HEK293 (cell line): ENCODE results near the gene M6PR.

ENCODE experiments used
- CTCF ChIA-PET: fragments of 350-600 bp; formaldehyde crosslinking; extraction: SDS; loops from one replicate; lab custom pipeline; 2021; ENCODE audit warnings: antibody characterized with exemption; lab: Yijun Ruan, JAX
- POLR2A ChIA-PET: fragments of 300-600 bp; formaldehyde crosslinking; extraction: SDS; loops from one replicate; lab custom pipeline; 2020; ENCODE audit warnings: antibody characterized with exemption, inconsistent platforms; lab: Yijun Ruan, JAX
- H3K27ac ChIP-seq: fragments of 200-500 bp; sonication (Bioruptor generic); 2 replicates; pipeline ENCODE4 v1.5.1; 2014; ENCODE audit warnings: low read depth, low read length, control low read depth, inconsistent platforms; ENCODE audit errors: extremely low read depth
- H3K36me3 ChIP-seq, 2 experiments: fragments of 200-500 bp in 1 of 2; sonication (Bioruptor generic) in 1 of 2; 1 replicate in 1 of 2; 2 replicates in 1 of 2; pipeline ENCODE4 v1.5.1; 2014 to 2017; ENCODE audit warnings: inconsistent platforms in 2 of 2, low read length in 2 of 2; ENCODE audit not compliant: control insufficient read depth in 2 of 2, insufficient read depth in 1 of 2
- H3K4me1 ChIP-seq: fragments of 200-500 bp; sonication (Bioruptor generic); 2 replicates; pipeline ENCODE4 v1.5.1; 2014; ENCODE audit warnings: mild to moderate bottlenecking, low read length, inconsistent platforms; ENCODE audit not compliant: control insufficient read depth, insufficient read depth
- H3K4me3 ChIP-seq: 2 replicates; pipeline ENCODE4 v1.5.1; 2011; ENCODE audit warnings: low read depth, mild to moderate bottlenecking, control low read depth, low read length, moderate library complexity
- H3K9me3 ChIP-seq: fragments of 200-500 bp; sonication (Bioruptor generic); 2 replicates; pipeline ENCODE4 v1.5.1; 2014; ENCODE audit warnings: low read depth, low read length, inconsistent platforms; ENCODE audit not compliant: control insufficient read depth, insufficient read depth
- AEBP2 ChIP-seq: fragments of 450-650 bp; formaldehyde crosslinking; IDR thresholded peaks from 2 replicates; pipeline ENCODE4 v1.5.1; 2016; ENCODE audit warnings: missing biosample characterization, missing genetic modification characterization, borderline replicate concordance
- KLF17 ChIP-seq: fragments of 450-650 bp; formaldehyde crosslinking; IDR thresholded peaks from 2 replicates; pipeline ENCODE4 v1.5.1; 2016; ENCODE audit warnings: missing biosample characterization, missing genetic modification characterization
- MEIS1 ChIP-seq: sonication (generic); formaldehyde crosslinking; IDR thresholded peaks from 2 replicates; pipeline ENCODE4 v1.8.1; 2022; ENCODE audit warnings: missing genetic modification reagents, mild to moderate bottlenecking, borderline replicate concordance
- SETDB1 ChIP-seq: IDR thresholded peaks from one replicate; pipeline ENCODE4 v1.6.1; 2017; ENCODE audit warnings: mild to moderate bottlenecking, low read length, moderate library complexity, mixed read lengths; ENCODE audit not compliant: insufficient read length
- TRIM28 ChIP-seq: IDR thresholded peaks from 2 replicates; pipeline ENCODE4 v1.6.1; 2011; ENCODE audit warnings: low read length, control low read depth, borderline replicate concordance
- ZBTB21 ChIP-seq: fragments of 450-650 bp; formaldehyde crosslinking; IDR thresholded peaks from 2 replicates; pipeline ENCODE4 v1.5.1; 2017; ENCODE audit warnings: missing biosample characterization, missing genetic modification characterization
- ZBTB7A ChIP-seq: fragments of 450-650 bp; formaldehyde crosslinking; IDR thresholded peaks from 2 replicates; pipeline ENCODE4 v1.5.1; 2016; ENCODE audit warnings: low read depth, missing biosample characterization, missing genetic modification characterization
- ZFP3 ChIP-seq: fragments of 450-650 bp; formaldehyde crosslinking; IDR thresholded peaks from 2 replicates; pipeline ENCODE4 v1.5.1; 2016; ENCODE audit warnings: low read depth, missing biosample characterization, missing genetic modification characterization
- ZNF10 ChIP-seq: fragments of 450-650 bp; formaldehyde crosslinking; IDR thresholded peaks from 2 replicates; pipeline ENCODE4 v1.5.1; 2017; ENCODE audit warnings: missing biosample characterization, missing genetic modification characterization
- ZNF114 ChIP-seq: fragments of 450-650 bp; formaldehyde crosslinking; IDR thresholded peaks from 2 replicates; pipeline ENCODE4 v1.5.0; 2017; ENCODE audit warnings: missing biosample characterization, missing genetic modification characterization
- ZNF155 ChIP-seq: fragments of 450-650 bp; formaldehyde crosslinking; IDR thresholded peaks from 2 replicates; pipeline ENCODE4 v1.5.1; 2016; ENCODE audit warnings: missing biosample characterization, missing genetic modification characterization
- ZNF248 ChIP-seq: fragments of 450-650 bp; formaldehyde crosslinking; IDR thresholded peaks from 2 replicates; pipeline ENCODE4 v1.5.1; 2017; ENCODE audit warnings: missing biosample characterization, missing genetic modification characterization
- ZNF274 ChIP-seq, 2 experiments: fragments of 200-500 bp in 1 of 2; fragments of 450-650 bp in 1 of 2; sonication (Bioruptor generic) in 1 of 2; formaldehyde crosslinking in 1 of 2; IDR thresholded peaks; 2 replicates each; pipeline versions ENCODE4 v1.5.1 to v1.6.1; 2014 to 2016; ENCODE audit warnings: borderline replicate concordance in 1 of 2, inconsistent platforms in 1 of 2, low read length in 1 of 2, missing biosample characterization in 1 of 2, missing genetic modification characterization in 1 of 2
- ZNF501 ChIP-seq: fragments of 450-650 bp; formaldehyde crosslinking; IDR thresholded peaks from 2 replicates; pipeline ENCODE4 v1.5.1; 2016; ENCODE audit warnings: missing biosample characterization, missing genetic modification characterization
- ZNF544 ChIP-seq: fragments of 450-650 bp; formaldehyde crosslinking; IDR thresholded peaks from 2 replicates; pipeline ENCODE4 v1.5.0; 2017; ENCODE audit warnings: missing biosample characterization, missing genetic modification characterization
- ZNF558 ChIP-seq: fragments of 450-650 bp; formaldehyde crosslinking; IDR thresholded peaks from 2 replicates; pipeline ENCODE4 v1.5.1; 2016; ENCODE audit warnings: missing biosample characterization, missing genetic modification characterization
- ZNF677 ChIP-seq: fragments of 450-650 bp; IDR thresholded peaks from 2 replicates; pipeline ENCODE4 v1.5.0; 2018; ENCODE audit warnings: missing biosample characterization, mild to moderate bottlenecking, missing genetic modification characterization, moderate library complexity
- ZSCAN23 ChIP-seq: fragments of 450-650 bp; formaldehyde crosslinking; IDR thresholded peaks from 2 replicates; pipeline ENCODE4 v1.5.1; 2016; ENCODE audit warnings: missing biosample characterization, missing genetic modification characterization
- TF ChIP-seq, protein P1 (sequence below): fragments of 450-650 bp; formaldehyde crosslinking; IDR thresholded peaks from 2 replicates; pipeline ENCODE4 v1.5.1; 2017; ENCODE audit warnings: missing biosample characterization, mild to moderate bottlenecking, missing genetic modification characterization, moderate library complexity
- TF ChIP-seq, protein P2 (sequence below): fragments of 450-650 bp; formaldehyde crosslinking; IDR thresholded peaks from 2 replicates; pipeline ENCODE4 v1.5.1; 2016; ENCODE audit warnings: missing biosample characterization, missing genetic modification characterization

Gene M6PR

GRCh38 chr12:8906266-8907180 is 42.9 kb downstream of the M6PR start:
- Histone ChIP-seq H3K4me3 (no peak overlapping the region), H3K36me3 (no peaks in the 10 kb centered on the region), H3K27ac (no peak overlapping the region), H3K9me3 (no peaks in the 10 kb centered on the region), H3K4me1 (no peaks in the 10 kb centered on the region)
- TF ChIP-seq ZNF248 (tag by site-specific recombination) (no peak), ZNF10 (no peak)
- ChIA-PET CTCF (interaction anchor here (1.4 kb wide), 1 partner anchor 15 kb away, joined by 4 read pairs; no protein-coding TSS in a partner anchor), POLR2A (no interaction called here)

DNA sequence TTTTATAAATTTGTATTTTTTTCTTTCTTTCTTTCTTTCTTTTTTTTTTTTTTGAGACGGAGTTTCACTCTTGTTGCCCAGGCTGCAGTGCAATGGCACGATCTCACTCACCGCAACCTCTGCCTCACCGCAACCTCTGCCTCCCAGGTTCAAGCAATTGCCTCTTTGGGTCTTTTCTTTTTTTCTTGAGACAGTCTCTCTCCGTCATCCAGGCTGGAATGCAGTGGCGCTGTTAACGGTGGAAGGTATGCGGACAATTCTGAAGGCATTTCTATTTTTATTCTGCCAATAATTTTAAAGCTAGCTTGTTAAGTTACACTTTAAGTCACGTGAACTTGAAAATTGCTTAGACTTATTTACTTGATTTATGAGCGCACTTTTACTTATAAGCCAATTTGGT is 43.9 kb downstream of the M6PR start:
- ChIA-PET CTCF (interaction anchor here (0.6 kb wide), 1 partner anchor 32 kb away, joined by 3 read pairs; no protein-coding TSS in a partner anchor), POLR2A (no interaction called here)
- Histone ChIP-seq H3K27ac (no peak overlapping the region), H3K4me3 (no peak overlapping the region), H3K9me3 (no peaks in the 10 kb centered on the region), H3K36me3 (no peaks in the 10 kb centered on the region), H3K4me1 (no peaks in the 10 kb centered on the region)
- no peak for TF ChIP-seq ZNF155 (tag by site-specific recombination)

DNA sequence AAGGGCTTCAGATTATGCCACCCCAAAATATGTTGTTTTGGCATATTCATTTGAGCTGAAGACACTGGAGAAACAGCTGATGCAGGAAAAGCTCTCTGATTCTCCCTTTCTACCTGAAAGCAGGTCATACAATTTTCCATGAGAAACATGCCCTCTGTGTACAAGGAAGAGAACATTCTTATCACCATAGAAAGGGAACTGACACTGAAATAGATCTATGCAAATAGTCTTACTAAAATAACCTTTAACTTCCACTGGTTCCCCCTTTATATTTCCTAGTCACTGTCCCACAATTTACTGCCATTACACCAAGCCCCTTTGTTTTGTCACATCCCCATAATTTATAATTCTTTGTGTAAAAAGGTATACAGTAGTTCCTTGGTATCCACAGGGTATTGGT is 44.8 kb downstream of the M6PR start:
- TF ChIP-seq ZNF114 (tag by site-specific recombination) (no peak), MEIS1 (CRISPR knock-in tag) (no peak), ZNF677 (tag by site-specific recombination) (no peak), TRIM28 (no peak), ZNF558 (tag by site-specific recombination) (no peak), ZFP3 (tag by site-specific recombination) (no peak), ZNF544 (tag by site-specific recombination) (no peak), ZNF501 (no peak), KLF17 (tag by site-specific recombination) (no peak)
- TF ChIP-seq, protein P1, sequence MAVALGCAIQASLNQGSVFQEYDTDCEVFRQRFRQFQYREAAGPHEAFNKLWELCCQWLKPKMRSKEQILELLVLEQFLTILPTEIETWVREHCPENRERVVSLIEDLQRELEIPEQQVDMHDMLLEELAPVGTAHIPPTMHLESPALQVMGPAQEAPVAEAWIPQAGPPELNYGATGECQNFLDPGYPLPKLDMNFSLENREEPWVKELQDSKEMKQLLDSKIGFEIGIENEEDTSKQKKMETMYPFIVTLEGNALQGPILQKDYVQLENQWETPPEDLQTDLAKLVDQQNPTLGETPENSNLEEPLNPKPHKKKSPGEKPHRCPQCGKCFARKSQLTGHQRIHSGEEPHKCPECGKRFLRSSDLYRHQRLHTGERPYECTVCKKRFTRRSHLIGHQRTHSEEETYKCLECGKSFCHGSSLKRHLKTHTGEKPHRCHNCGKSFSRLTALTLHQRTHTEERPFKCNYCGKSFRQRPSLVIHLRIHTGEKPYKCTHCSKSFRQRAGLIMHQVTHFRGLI (tag by site-specific recombination) = no peak
- TF ChIP-seq, all 188 proteins: peak for 0
- Histone ChIP-seq H3K36me3 (no peaks in the 10 kb centered on the region), H3K4me1 (no peaks in the 10 kb centered on the region), H3K4me3 (no peak overlapping the region), H3K27ac (no peak overlapping the region), H3K9me3 (no peaks in the 10 kb centered on the region)
- CTCF ChIA-PET = interaction anchor here (0.7 to 1.2 kb wide), 2 partner anchors 10 to 14 kb away, joined by 3 to 6 read pairs; no protein-coding TSS in a partner anchor
- POLR2A ChIA-PET = no interaction called here

DNA sequence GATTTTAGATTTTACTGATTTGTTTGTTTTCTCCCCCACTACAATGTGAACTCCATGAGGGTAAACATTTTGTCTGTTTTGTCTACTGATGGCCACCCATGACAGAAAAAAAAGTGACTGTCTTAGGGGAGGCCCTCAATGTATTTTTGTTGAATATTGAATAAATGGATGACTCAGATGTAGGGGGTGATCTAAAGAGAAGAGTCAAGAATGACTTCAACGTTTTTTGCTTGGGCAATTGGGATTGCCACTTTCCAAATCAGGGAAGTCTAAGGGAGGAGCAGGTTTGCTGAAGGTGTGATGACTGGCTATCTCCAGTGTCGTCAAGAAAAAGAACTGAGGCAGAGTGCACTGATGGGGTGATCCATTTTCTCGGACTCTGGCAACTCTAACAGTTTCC is 45.8 kb downstream of the M6PR start:
- CTCF ChIA-PET = interaction anchor here (1.2 kb wide), 1 partner anchor 13 kb away, joined by 6 read pairs; no protein-coding TSS in a partner anchor
- no peaks in the 10 kb centered on the region for H3K36me3 ChIP-seq
- H3K27ac ChIP-seq = no peak overlapping the region
- H3K9me3 ChIP-seq = no peaks in the 10 kb centered on the region
- H3K4me3 ChIP-seq = no peak overlapping the region
- POLR2A ChIA-PET = no interaction called here
- no peak for TF ChIP-seq MEIS1 (CRISPR knock-in tag)
- no peak for TF ChIP-seq AEBP2 (tag by site-specific recombination)
- no peak for TF ChIP-seq ZSCAN23 (tag by site-specific recombination)
- no peak for TF ChIP-seq ZBTB21 (tag by site-specific recombination)
- TF ChIP-seq ZNF10 = no peak
- no peak for TF ChIP-seq ZBTB7A (tag by site-specific recombination)
- TF ChIP-seq ZNF274 (IDR thresholded peaks at IDR 0.05; ENCODE audit: low read length) = no peak
- no peak for TF ChIP-seq ZNF274 (tag by site-specific recombination; IDR thresholded peaks at IDR 0.05; ENCODE audit: borderline replicate concordance)
- TF ChIP-seq, protein P2, sequence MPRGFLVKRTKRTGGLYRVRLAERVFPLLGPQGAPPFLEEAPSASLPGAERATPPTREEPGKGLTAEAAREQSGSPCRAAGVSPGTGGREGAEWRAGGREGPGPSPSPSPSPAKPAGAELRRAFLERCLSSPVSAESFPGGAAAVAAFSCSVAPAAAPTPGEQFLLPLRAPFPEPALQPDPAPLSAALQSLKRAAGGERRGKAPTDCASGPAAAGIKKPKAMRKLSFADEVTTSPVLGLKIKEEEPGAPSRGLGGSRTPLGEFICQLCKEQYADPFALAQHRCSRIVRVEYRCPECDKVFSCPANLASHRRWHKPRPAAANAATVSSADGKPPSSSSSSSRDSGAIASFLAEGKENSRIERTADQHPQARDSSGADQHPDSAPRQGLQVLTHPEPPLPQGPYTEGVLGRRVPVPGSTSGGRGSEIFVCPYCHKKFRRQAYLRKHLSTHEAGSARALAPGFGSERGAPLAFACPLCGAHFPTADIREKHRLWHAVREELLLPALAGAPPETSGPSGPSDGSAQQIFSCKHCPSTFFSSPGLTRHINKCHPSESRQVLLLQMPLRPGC (tag by site-specific recombination) = no peak
- no peak for TF ChIP-seq SETDB1
- no peaks in the 10 kb centered on the region for H3K4me1 ChIP-seq
